GM18517 (cell line): Measurements from ENCODE around the gene CERS1.

Experiments used
- ATAC-seq: cut with Tn5 transposase; IDR thresholded peaks from one replicate; pipeline ENCODE4 v1.9.1; 2021; ENCODE audit warnings: mild to moderate bottlenecking, moderate library complexity; ENCODE audit not compliant: unreplicated experiment

Gene CERS1

GRCh38 chr19:18841400-18841799, 54.6 kb downstream of the CERS1 start:
- ATAC-seq, result no peak

- ATAC-seq, result no peak
Observed at GRCh38 chr19:18840288-18841267, 55.4 kb downstream of the CERS1 start.

- ATAC-seq, result no peak
Observed at GRCh38 chr19:18839465-18840287, 56.3 kb downstream of the CERS1 start.

GRCh38 chr19:18834644-18834984, 61.3 kb downstream of the CERS1 start:
- ATAC-seq, result no peak

- ATAC-seq, result no peak
Observed at GRCh38 chr19:18833849-18834643, 61.9 kb downstream of the CERS1 start.

- ATAC-seq, result no peak
Observed at GRCh38 chr19:18833141-18833476, 62.8 kb downstream of the CERS1 start.

- ATAC-seq, result peak; percentile 12
Observed at GRCh38 chr19:18832306-18833140, 63.4 kb downstream of the CERS1 start.

GRCh38 chr19:18831524-18832305, 64.2 kb downstream of the CERS1 start, which contains the start of gene UPF1:
Gene UPF1 (plus strand): TSS chr19:18831959. CDS start chr19:18832210, 251 bp downstream.
- peak; percentile 69 for ATAC-seq

GRCh38 chr19:18830488-18830887, 65.5 kb downstream of the CERS1 start:
- ATAC-seq, result no peak

GRCh38 chr19:18828786-18829185, 67.2 kb downstream of the CERS1 start:
- ATAC-seq, result no peak
